HG02973 (cell line): Measurements from ENCODE around the gene TAF12.
A peak's percentile ranks its signal among the peaks of the same experiment; 100 is the strongest.
"Not testable (repeated sequence)": the region's sequence is repeated elsewhere in the genome, so short reads cannot be mapped to it uniquely, and the experiment has no call there.

Experiments
- ATAC-seq: cut with Tn5 transposase; IDR thresholded peaks from one replicate; pipeline ENCODE4 v1.9.1; 2021; ENCODE audit warnings: moderate library complexity; ENCODE audit not compliant: unreplicated experiment

Gene TAF12

GRCh38 chr1:28645406-28645805, 2.5 kb upstream of the TAF12 start:
- not testable (repeated sequence) for ATAC-seq

GRCh38 chr1:28644494-28644893, 1.6 kb upstream of the TAF12 start:
- no peak for ATAC-seq

- ATAC-seq: peak; percentile 2
These were observed 616 bp downstream of the TAF12 start for GRCh38 chr1:28642056-28642846.

- ATAC-seq: no peak
These were observed 2.1 kb downstream of the TAF12 start for GRCh38 chr1:28640766-28641165.

GRCh38 chr1:28632560-28632959, 10.3 kb downstream of the TAF12 start:
- ATAC-seq: no peak

- ATAC-seq: no peak
These were observed 11.2 kb downstream of the TAF12 start for GRCh38 chr1:28631713-28632112.

- ATAC-seq: no peak
These were observed 29.7 kb downstream of the TAF12 start for GRCh38 chr1:28613175-28613574.

GRCh38 chr1:28606771-28607170, 36.1 kb downstream of the TAF12 start:
- ATAC-seq: no peak

- ATAC-seq: no peak
These were observed 37.9 kb downstream of the TAF12 start for GRCh38 chr1:28604962-28605361.

GRCh38 chr1:28604411-28604810, 38.5 kb downstream of the TAF12 start:
- ATAC-seq: no peak

- no peak for ATAC-seq
These were observed 40.1 kb downstream of the TAF12 start for GRCh38 chr1:28602536-28603439.

GRCh38 chr1:28601696-28602095, 41.2 kb downstream of the TAF12 start:
- no peak for ATAC-seq

- ATAC-seq: not testable (repeated sequence)
These were observed 46.6 kb downstream of the TAF12 start for GRCh38 chr1:28596276-28596675.

GRCh38 chr1:28595412-28596191, 47.3 kb downstream of the TAF12 start:
- no peak for ATAC-seq

GRCh38 chr1:28594686-28595411, 48.0 kb downstream of the TAF12 start:
- not testable (repeated sequence) for ATAC-seq

GRCh38 chr1:28593988-28594356, 48.9 kb downstream of the TAF12 start:
- ATAC-seq: not testable (repeated sequence)

- ATAC-seq: no peak
These were observed 50.4 kb downstream of the TAF12 start for GRCh38 chr1:28592321-28593071.

- no peak for ATAC-seq
These were observed 51.1 kb downstream of the TAF12 start, which contains the start of gene RAB42 for GRCh38 chr1:28591708-28592320. RAB42 (plus strand) TSS chr1:28592265; CDS start chr1:28592512, 247 bp downstream.
